Aorta (tissue), 5 donors: ENCODE data around the gene TACC3. TPM values are rescaled to one million over a fixed set of nuclear protein-coding genes. Genes with fewer than 3 reads are reported as not detected.

Experiments used
- ATAC-seq: fragments of 200-7000 bp; cut with Tn5 transposase; one replicate; pipeline ENCODE4 v1.9.1; 2022; ENCODE audit warnings: moderate library complexity; ENCODE audit not compliant: low FRiP score
- DNase-seq, 2 donors: peaks; one replicate each; pipeline ENCODE4 v3.0.0-alpha.2; 2020
- H3K27ac ChIP-seq, 2 donors: one replicate each; pipeline ENCODE4 v1.5.1; 2013; ENCODE audit warnings: low read length in 2 of 2, mild to moderate bottlenecking in 2 of 2, moderate library complexity in 2 of 2, control low read depth in 1 of 2, inconsistent platforms in 1 of 2, low read depth in 1 of 2
- H3K27me3 ChIP-seq, 2 donors: one replicate each; pipeline ENCODE4 v1.6.1; 2013; ENCODE audit warnings: control low read depth in 1 of 2, low read length in 1 of 2, mild to moderate bottlenecking in 1 of 2, moderate library complexity in 1 of 2; ENCODE audit not compliant: insufficient read depth in 2 of 2, control insufficient read depth in 1 of 2
- H3K36me3 ChIP-seq, 2 donors: one replicate each; pipeline ENCODE4 v1.6.1; 2013; ENCODE audit warnings: control low read depth in 1 of 2, low read length in 1 of 2, mild to moderate bottlenecking in 1 of 2; ENCODE audit not compliant: insufficient read depth in 2 of 2, control insufficient read depth in 1 of 2
- H3K4me1 ChIP-seq, 2 donors: one replicate each; pipeline ENCODE4 v1.6.1; 2013; ENCODE audit warnings: low read length in 2 of 2, control low read depth in 1 of 2, mild to moderate bottlenecking in 1 of 2, moderate library complexity in 1 of 2; ENCODE audit not compliant: insufficient read depth in 2 of 2, control insufficient read depth in 1 of 2
- H3K4me3 ChIP-seq, 2 donors: one replicate each; pipeline ENCODE4 v1.5.1; 2013; ENCODE audit warnings: low read length in 2 of 2, control low read depth in 1 of 2, mild to moderate bottlenecking in 1 of 2
- H3K9me3 ChIP-seq: one replicate; pipeline ENCODE4 v1.6.1; 2013; ENCODE audit warnings: mild to moderate bottlenecking, low read length; ENCODE audit not compliant: control insufficient read depth
- WGBS, 2 donors: extraction: QIAGEN DNeasy Blood & Tissue Kit; methylation state at CpG; one replicate each; pipeline ENCODE4 v1.1.7; 2013; 5-methylcytosine and 5-hydroxymethylcytosine counted together
- intact Hi-C, 2 donors: fragments of 100-400 bp; cut with DNase I; formaldehyde crosslinking; loops; one replicate each; pipeline versions ENCODE4 v1.14.2 to v1.15.0; 2022
- polyA plus RNA-seq, 2 donors: library from polyadenylated mRNA; stranded (reverse); fragments of 200-250 nt; gene quantifications; one replicate each; pipeline ENCODE4 v1.2.3, GENCODE V29; 2013
- total RNA-seq, 2 donors: library from RNA; stranded (reverse); fragmentation: NEBNext Ultra II Directional; extraction: Animal tissue kit (Norgen Biotek cat#: 25700); gene quantifications; one replicate each; pipeline ENCODE4 v1.2.1, GENCODE V29; 2021
- donor health status: healthy with polysubstance abuse.
- donor health status: Bipolar disorder and iron deficiency.
- donor health status: DM: no; HTN: no; CAD: no.
- donor health status: DM: no; HTN: no; CAD: no.
- donor health status: DM: yes; HTN: yes; CAD: no.

Gene TACC3
- total and polyA plus RNA-seq, 4 donors, result 5.2 to 16.1 (median 8.4) TPM

DNA sequence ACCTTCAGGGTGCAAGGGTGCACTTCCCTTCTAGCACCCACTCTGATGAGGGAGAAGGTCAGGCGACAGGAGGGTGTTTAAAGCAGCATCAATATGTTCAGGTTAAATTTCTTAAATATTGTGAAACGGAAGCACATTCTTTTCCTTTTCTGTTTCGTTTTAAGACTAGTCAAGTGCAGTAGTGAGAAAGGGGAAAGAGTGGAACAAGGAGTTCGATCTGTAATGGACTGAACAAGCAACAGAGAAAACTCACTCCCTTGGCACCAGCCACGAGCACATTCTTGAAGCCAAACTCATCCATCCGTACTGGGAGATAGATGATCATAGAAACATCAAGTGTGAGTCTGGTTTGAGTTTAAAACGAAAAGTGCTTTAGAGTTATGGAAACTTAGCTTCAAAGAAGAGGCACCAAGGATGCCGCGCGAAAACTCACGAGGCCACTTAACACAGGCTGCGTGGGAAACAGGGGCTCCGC lies 38.0 kb upstream of the TACC3 start:
- Histone ChIP-seq H3K36me3 (no peaks in the 10 kb centered on the region), H3K27me3 (no peaks in the 10 kb centered on the region), H3K27ac (peak overlapping the region in 1 of 2 donors; percentile 58), H3K4me1 (no peaks in the 10 kb centered on the region), H3K9me3 (no peaks in the 10 kb centered on the region), H3K4me3 (peak overlapping the region; percentile 42 to 60)
- ATAC-seq (peak; percentile 2), DNase-seq (no peak)
- intact Hi-C loops, result no loop called here
- 7% methylated on average over 13 of the region's 13 CpGs for WGBS, 2 donors

DNA sequence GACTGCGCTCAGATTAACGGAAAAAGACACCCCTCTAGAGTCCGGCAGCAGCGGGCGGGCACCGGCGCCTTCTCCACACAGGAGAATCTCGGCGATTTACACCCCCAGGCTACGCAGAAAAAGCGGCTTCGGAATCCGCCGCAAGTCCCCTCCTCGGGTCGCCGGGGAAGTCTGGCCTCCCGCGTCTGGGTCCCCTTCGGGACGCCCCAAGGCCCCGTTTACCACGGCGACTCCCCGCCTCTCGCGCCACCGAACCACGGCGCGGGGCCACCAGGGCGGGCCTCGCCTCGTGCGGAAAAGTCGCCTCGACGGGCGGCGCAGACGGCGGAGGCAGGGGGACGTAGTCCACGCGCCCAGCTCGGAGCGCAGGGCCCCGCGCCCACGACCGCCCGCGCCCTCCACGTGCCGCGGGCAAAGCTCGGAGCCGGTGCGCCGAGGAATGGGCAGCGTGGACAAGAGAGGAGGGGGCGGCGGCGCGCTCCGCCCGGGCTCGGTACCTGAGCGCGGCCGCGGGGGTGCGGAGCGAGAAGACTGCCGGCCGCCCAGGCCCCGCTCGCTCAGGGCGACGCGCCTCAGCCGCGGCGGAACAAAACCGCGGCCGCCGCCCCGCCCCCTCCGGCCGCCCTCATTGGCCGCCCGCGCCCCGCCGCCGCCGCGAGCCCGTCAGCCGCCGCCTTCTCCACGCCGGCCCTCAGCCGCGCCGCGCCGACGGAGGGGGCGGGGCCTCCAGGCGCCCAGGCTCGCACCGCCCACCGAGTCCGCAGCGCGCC lies 37.4 kb upstream of the TACC3 start, which contains the start of gene FAM53A:
Gene FAM53A, minus strand, starts transcription at position 578 of the 770 bp plus-strand sequence. CDS start 15,572 bp downstream, outside the sequence.
- H3K4me3 ChIP-seq, result peak within 1 kb of the TSS; percentile 42 to 60
- WGBS, 2 donors, result 1% methylated on average over 51 to 118 of the region's 118 CpGs
- intact Hi-C loops, result no loop called here
- H3K36me3 ChIP-seq, result no peaks in the 10 kb centered on the region
- H3K27ac ChIP-seq, result peak within 1 kb of the TSS in 1 of 2 donors; percentile 58
- ATAC-seq (peak; percentile 95), DNase-seq (peak; percentile 94 to 98)
- no peaks in the 10 kb centered on the region for H3K4me1 ChIP-seq
- H3K27me3 ChIP-seq, result no peaks in the 10 kb centered on the region
- H3K9me3 ChIP-seq, result no peaks in the 10 kb centered on the region

DNA sequence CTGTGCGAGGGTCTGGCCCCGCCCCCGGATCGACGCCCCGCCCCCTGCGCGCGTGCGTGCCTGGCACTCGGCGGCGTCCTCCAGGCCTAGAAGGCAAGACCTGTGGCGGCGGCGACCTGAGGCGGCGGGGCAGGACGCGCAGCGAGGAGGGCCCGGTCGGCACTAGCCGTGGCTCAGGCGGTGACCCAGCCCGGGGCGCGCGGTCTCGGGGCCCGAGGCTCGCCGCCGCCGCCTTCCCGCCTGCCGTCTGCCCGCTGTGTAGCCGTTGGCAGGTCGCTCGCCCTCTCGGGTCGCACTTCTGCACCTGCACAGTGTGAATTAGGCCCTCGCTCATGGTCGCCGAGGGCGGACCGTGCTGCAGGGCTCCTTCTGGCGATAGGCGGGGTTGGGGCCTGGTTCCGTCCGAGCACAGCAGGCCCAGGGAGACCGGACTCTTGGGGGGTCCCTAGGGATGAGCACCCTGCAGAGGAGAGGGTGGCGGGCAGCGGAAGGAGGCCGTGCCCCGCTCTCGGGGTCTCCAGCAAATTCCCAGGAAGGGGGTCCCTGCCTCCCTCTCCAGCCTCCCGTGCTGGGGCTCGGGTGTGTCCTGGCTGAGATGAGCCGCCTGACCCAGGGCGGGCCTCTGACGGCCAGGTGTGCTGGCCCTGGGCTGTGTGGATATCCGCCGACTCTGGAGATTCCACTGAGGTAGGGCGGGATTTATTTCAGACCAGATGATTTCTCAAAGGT lies 36.7 kb upstream of the TACC3 start:
- ATAC-seq (peak; percentile 40), DNase-seq (peak in 1 of 2 donors; percentile 62)
- Histone ChIP-seq H3K27me3 (no peaks in the 10 kb centered on the region), H3K4me3 (no peak overlapping the region), H3K9me3 (no peaks in the 10 kb centered on the region), H3K36me3 (no peaks in the 10 kb centered on the region), H3K27ac (no peak overlapping the region), H3K4me1 (no peaks in the 10 kb centered on the region)
- 37% methylated on average over 53 to 66 of the region's 66 CpGs for WGBS, 2 donors
- intact Hi-C loops, result no loop called here

DNA sequence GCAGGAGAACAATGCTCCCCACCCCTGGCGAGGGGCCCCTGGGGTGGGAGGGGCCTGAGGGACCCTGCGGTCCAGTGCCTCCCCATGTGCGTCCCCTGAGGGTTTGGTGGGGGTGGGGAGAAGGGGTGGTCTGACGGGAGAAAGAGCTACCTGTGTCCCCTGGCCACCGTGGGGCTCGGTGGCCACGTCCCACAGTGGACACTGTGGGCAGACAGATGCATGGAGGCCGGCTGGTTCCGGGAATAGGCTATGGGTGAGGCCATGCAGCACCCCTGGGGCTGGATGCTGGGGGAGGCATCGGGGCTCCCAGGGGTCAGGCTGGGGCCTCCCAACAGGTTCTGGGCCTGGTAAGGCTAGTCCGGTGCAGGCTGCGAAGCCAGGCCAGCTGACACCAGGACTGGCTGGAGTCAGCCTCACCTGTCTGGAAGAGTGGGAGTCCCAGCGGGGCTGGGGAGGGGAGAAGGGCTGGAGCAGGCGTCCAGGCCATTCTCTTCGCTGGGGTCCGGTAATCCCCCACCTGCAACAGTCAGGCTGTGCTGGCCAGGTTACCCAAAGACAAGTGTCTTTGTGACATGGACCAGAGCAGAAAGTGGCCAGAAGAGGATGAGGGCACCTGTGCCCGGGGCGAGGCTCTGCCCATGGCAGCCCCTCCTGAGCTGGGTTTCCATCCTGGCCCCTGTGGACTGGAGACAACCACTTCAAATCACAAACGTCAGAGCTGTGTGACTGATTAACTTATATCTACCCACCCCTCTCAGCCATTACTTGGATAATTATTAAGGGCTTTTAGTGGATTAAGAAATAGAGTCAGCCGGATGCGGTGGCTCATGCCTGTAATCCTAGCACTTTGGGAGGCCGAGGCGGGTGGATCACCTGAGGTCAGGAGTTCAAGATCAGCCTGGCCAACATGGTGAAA lies 35.8 kb upstream of the TACC3 start:
- WGBS, 2 donors, result 84 to 85% methylated on average over 22 to 23 of the region's 23 CpGs
- Histone ChIP-seq H3K27ac (no peak overlapping the region), H3K4me3 (no peak overlapping the region), H3K36me3 (no peaks in the 10 kb centered on the region), H3K4me1 (no peaks in the 10 kb centered on the region), H3K9me3 (no peaks in the 10 kb centered on the region), H3K27me3 (no peaks in the 10 kb centered on the region)
- DNase-seq (peak in 1 of 2 donors; percentile 73), ATAC-seq (peak; percentile 9)
- intact Hi-C loops, result no loop called here

DNA sequence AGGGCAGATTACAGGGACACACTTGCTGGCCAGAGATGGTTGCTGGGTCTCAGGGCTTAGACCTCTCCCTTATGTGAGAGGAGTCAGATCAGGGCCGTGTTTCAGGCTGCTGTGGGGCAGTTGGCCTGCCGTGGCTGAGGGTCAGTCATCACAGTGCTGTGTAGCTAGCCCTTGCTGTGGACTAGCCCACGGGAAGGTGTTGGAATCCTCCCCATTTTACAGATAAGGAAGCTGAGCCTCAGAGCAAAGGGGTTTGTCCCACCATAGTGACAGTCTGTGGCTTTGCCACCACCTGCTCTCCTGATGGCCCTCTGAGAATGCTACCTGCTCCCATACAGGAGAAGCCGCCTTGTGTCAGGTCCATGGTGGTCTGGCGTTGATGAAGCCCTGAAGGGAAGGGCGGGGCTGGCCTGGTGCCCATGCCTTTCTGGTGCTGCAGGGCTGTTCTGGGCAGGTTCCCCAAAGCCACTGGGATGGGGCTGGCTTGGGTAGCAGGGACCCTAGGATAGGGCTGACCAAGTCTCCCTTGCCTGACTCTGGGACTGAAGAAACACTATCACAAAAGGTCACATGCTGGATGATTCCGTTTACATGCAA lies 34.8 kb upstream of the TACC3 start:
- Histone ChIP-seq H3K27me3 (no peaks in the 10 kb centered on the region), H3K9me3 (no peaks in the 10 kb centered on the region), H3K36me3 (no peaks in the 10 kb centered on the region), H3K4me1 (no peaks in the 10 kb centered on the region), H3K4me3 (no peak overlapping the region), H3K27ac (peak overlapping the region in 1 of 2 donors; percentile 18)
- ATAC-seq (no peak), DNase-seq (peak in 1 of 2 donors; percentile 62)
- intact Hi-C loops, result no loop called here
- WGBS, 2 donors, result 39 to 48% methylated on average over 7 of the region's 7 CpGs

DNA sequence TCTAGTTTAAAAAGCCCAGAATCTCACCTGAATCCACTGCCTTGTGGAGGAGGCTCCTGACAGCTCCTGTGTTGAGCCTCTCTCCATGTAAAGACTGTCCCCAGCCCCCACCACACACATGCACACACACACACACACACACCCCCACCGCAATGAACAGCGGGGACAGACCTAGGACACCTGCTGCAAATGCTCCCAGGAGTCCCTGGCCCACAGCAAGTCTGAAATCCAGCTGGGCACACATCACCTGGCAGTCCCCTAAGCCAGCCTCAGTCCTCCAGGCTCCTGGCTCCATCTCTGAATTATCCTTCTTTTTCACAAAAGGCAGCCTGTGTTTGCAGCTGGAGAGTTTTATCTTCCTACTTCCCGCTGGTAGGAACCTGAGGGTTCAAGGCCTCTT lies 30.6 kb upstream of the TACC3 start:
- ATAC-seq, result no peak
- H3K4me3 ChIP-seq, result no peak overlapping the region
- 96 to 97% methylated on average over 3 of the region's 3 CpGs for WGBS, 2 donors
- no peak overlapping the region for H3K27ac ChIP-seq
- intact Hi-C loops, result no loop called here
- peaks cover 0 to 1% of the 10 kb centered on the region in 2 donors for H3K36me3 ChIP-seq
- DNase-seq, result peak in 1 of 2 donors; percentile 15
- H3K27me3 ChIP-seq, result no peaks in the 10 kb centered on the region
- H3K9me3 ChIP-seq, result no peaks in the 10 kb centered on the region
- no peaks in the 10 kb centered on the region for H3K4me1 ChIP-seq

DNA sequence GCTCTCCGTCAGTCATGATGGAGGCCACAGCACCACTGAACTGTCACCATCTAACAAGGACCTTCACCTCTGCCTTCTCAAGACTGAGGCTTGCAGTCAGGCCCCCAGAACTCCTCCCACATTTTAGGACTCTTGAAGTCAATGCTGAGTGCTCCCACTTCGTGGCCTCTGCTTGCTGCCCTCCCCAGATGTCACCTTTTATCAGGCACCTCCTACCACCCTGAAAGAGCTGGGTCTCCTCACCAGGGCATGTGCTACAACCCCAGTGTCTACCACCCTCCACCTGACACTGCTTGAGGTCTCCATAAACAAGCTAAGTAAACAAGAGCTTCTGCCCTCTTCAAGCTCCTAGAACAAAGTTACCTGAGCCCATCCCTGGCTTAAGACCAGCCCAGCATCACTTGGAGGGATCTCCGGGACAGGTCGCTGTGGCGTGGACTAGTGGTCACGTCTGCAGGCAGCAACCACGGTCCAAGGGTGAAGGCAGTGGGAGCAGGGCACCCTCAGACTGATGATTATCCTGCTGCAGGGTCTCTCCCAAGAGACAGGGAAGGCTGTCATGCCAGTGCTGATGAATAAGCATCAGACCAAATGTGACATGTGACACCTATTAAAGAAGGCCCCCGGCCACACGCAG lies 29.5 kb upstream of the TACC3 start:
- 88 to 93% methylated on average over 9 of the region's 9 CpGs for WGBS, 2 donors
- no peak overlapping the region for H3K4me3 ChIP-seq
- H3K36me3 ChIP-seq, result peaks cover 0 to 4% of the 10 kb centered on the region in 2 donors
- no peaks in the 10 kb centered on the region for H3K27me3 ChIP-seq
- intact Hi-C loops, result loop anchor here in 1 of 2 donors (2.0 kb wide), 1 partner anchor 37 kb away; no protein-coding TSS in a partner anchor
- H3K4me1 ChIP-seq, result no peaks in the 10 kb centered on the region
- no peak overlapping the region for H3K27ac ChIP-seq
- no peaks in the 10 kb centered on the region for H3K9me3 ChIP-seq
- no peak for ATAC-seq
- DNase-seq, result peak; percentile 40 to 47
